Endothelial cell of umbilical vein (primary cell): ENCODE data around the gene CD151.

Experiments used
- CTCF ChIP-seq, 2 donors: IDR thresholded peaks; 1 replicate in 1 of 2; 2 replicates in 1 of 2; pipeline ENCODE4 v1.5.1; 2011; ENCODE audit warnings: low read length in 2 of 2, mild to moderate bottlenecking in 2 of 2, moderate library complexity in 2 of 2, control low read depth in 1 of 2, inconsistent platforms in 1 of 2, low read depth in 1 of 2; ENCODE audit not compliant: insufficient read depth in 1 of 2; ENCODE audit errors: extremely low read depth in 1 of 2
- JUN ChIP-seq: IDR thresholded peaks from 2 replicates; pipeline ENCODE4 v1.6.1; 2011; ENCODE audit warnings: borderline replicate concordance, low read depth; ENCODE audit not compliant: insufficient read length, insufficient read depth
- POLR2A ChIP-seq: IDR thresholded peaks from 2 replicates; pipeline ENCODE4 v1.6.1; 2012; ENCODE audit warnings: low read depth, mild to moderate bottlenecking, control low read depth, low read length
- TF ChIP-seq, protein P1 (sequence below): IDR thresholded peaks from 2 replicates; pipeline ENCODE4 v1.6.1; 2011; ENCODE audit not compliant: insufficient read depth, insufficient read length

DNA sequence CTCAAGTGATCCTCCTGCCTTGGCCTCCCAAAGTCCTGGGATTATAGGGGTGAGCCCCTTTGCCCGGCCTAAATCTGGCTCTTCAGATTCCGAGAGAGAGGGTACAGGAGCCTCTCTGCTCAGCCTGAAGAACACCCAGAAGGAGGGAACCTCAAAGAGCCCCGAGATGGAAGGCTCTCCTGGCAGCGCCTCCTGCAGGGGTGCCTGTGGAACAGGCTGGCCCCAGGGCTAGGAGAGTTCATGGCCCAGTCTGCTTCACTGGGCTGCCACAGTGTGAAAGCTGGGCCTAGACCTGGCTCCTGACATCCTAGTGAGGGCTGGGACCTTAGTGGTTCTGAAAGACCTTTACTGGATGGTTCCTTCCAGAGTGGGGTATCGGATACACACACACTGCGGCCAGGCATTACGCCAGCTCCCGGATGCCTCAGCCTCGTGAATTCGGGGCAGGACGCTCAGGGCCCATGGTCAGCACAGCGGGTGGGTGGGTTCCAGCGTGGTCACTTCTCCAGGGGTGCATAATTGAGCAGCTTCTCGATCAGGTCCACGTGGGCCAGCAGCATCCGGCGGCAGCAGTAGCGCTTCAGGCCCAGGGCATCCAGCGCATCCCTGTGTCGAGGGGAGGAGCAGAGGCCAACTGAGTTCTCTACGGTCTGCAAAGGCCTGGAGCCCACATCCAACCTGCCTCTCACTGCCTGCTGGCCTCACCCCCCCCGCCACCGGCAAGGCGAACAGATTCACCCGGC, 7.3 kb downstream of the CD151 start:
- no peak for TF ChIP-seq POLR2A
- TF ChIP-seq CTCF (IDR thresholded peaks at IDR 0.05; ENCODE audit: extremely low read depth in 1 of 2, insufficient read depth in 1 of 2, low read depth in 1 of 2, low read length in 2 of 2), result peak; percentile 45 to 46
- no peak for TF ChIP-seq JUN
- TF ChIP-seq, protein P1, sequence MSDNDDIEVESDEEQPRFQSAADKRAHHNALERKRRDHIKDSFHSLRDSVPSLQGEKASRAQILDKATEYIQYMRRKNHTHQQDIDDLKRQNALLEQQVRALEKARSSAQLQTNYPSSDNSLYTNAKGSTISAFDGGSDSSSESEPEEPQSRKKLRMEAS, result no peak
